Measurements from ENCODE around the gene ADCY9.
A peak's percentile ranks its signal among the peaks of the same experiment; 100 is the strongest.

- TF ChIP-seq CTCF (IDR thresholded peaks at IDR 0.05; ENCODE audit: insufficient read depth, low read depth, low read length) (peak; percentile 64), EZH2 (IDR thresholded peaks at IDR 0.05; ENCODE audit: insufficient read depth, low read length) (no peak)
Observed at GRCh38 chr16:3938843-3939624, 177.2 kb downstream of the ADCY9 start.

Measured in astrocyte (in vitro differentiated cells and primary cell).